H1 (cell line): ENCODE measurements around the gene LRRC74A. TPM values are rescaled to one million over a fixed set of nuclear protein-coding genes. Genes with fewer than 3 reads are reported as not detected.

ENCODE experiments used
- CTCF ChIA-PET: fragments of 300-600 bp; sonication (Branson Sonifier 250); formaldehyde crosslinking; loops from one replicate; lab custom pipeline; 2021; ENCODE audit not compliant: partially characterized antibody; lab: Charles Lee
- POLR2A ChIA-PET: fragments of 300-600 bp; sonication (Branson Sonifier 250); formaldehyde crosslinking; loops from one replicate; lab custom pipeline; 2021; ENCODE audit warnings: inconsistent platforms; ENCODE audit not compliant: partially characterized antibody; lab: Charles Lee
- DNase-seq, 2 experiments: peaks; one replicate each; pipeline versions ENCODE4 v3.0.0 to v3.0.0-alpha.2; 2010 to 2022; ENCODE audit warnings: low spot score in 2 of 2, low read depth in 1 of 2, mixed read lengths in 1 of 2
- FAIRE-seq: peaks from 2 replicates; lab custom pipeline; 2011; peaks lifted over from hg19 to GRCh38; lab: Jason Lieb, UNC
- H2AFZ ChIP-seq: 2 replicates; pipeline ENCODE4 v1.8.1; 2012; ENCODE audit warnings: low read length, inconsistent platforms
- H2AK5ac ChIP-seq: 2 replicates; pipeline ENCODE4 v1.6.1; 2013; ENCODE audit warnings: low read depth, low read length
- H2BK120ac ChIP-seq: replicated peaks from 2 replicates; pipeline ENCODE3; 2013; ENCODE audit warnings: low read depth, low read length, inconsistent platforms
- H2BK12ac ChIP-seq: 2 replicates; pipeline ENCODE4 v1.6.1; 2013; ENCODE audit warnings: low read depth, low read length
- H2BK15ac ChIP-seq: 2 replicates; pipeline ENCODE4 v1.6.1; 2013; ENCODE audit warnings: low read length
- H2BK20ac ChIP-seq: 2 replicates; pipeline ENCODE4 v1.6.1; 2013; ENCODE audit warnings: low read length
- H2BK5ac ChIP-seq: 2 replicates; pipeline ENCODE4 v1.6.1; 2013; ENCODE audit warnings: low read depth, low read length
- H3K14ac ChIP-seq: 2 replicates; pipeline ENCODE4 v1.6.1; 2013; ENCODE audit warnings: inconsistent platforms; ENCODE audit not compliant: insufficient read length
- H3K18ac ChIP-seq: 2 replicates; pipeline ENCODE4 v1.6.1; 2013; ENCODE audit warnings: low read length; ENCODE audit errors: extremely low read depth
- H3K23ac ChIP-seq: 2 replicates; pipeline ENCODE4 v1.6.1; 2013; ENCODE audit warnings: inconsistent platforms; ENCODE audit not compliant: insufficient read length
- H3K23me2 ChIP-seq: 2 replicates; pipeline ENCODE4 v1.6.1; 2013; ENCODE audit warnings: low read depth, low read length
- H3K27ac ChIP-seq: 2 replicates; pipeline ENCODE4 v1.6.1; 2011; ENCODE audit warnings: low read depth, low read length, inconsistent platforms
- H3K27me3 ChIP-seq, 4 experiments: replicated peaks in 1 of 4; 1 replicate in 1 of 4; 2 replicates in 3 of 4; pipeline versions ENCODE4 v1.6.1 to v1.8.1; 2011 to 2013; ENCODE audit warnings: low read length in 3 of 4, mild to moderate bottlenecking in 3 of 4, inconsistent platforms in 2 of 4, mixed read lengths in 2 of 4, moderate library complexity in 1 of 4; ENCODE audit not compliant: control insufficient read depth in 3 of 4, insufficient read depth in 3 of 4; ENCODE audit errors: extremely low read depth in 1 of 4
- H3K36me3 ChIP-seq, 4 experiments: 2 replicates each; pipeline versions ENCODE4 v1.6.1 to v1.8.1; 2011 to 2013; ENCODE audit warnings: mild to moderate bottlenecking in 4 of 4, low read length in 3 of 4, moderate library complexity in 2 of 4, control low read depth in 1 of 4, inconsistent platforms in 1 of 4; ENCODE audit not compliant: insufficient read depth in 4 of 4, control insufficient read depth in 2 of 4
- H3K4ac ChIP-seq: replicated peaks from 2 replicates; pipeline ENCODE3; 2013; ENCODE audit warnings: low read length, low read depth, mixed read lengths, inconsistent platforms; ENCODE audit not compliant: insufficient read length
- H3K4me1 ChIP-seq, 4 experiments: replicated peaks in 1 of 4; 1 replicate in 1 of 4; 2 replicates in 3 of 4; pipeline versions ENCODE4 v1.6.1 to v1.8.1; 2011 to 2013; ENCODE audit warnings: low read length in 3 of 4, inconsistent platforms in 2 of 4, mixed read lengths in 1 of 4; ENCODE audit not compliant: insufficient read depth in 4 of 4, control insufficient read depth in 3 of 4
- H3K4me2 ChIP-seq, 2 experiments: 2 replicates each; pipeline versions ENCODE4 v1.6.1 to v1.8.1; 2011 to 2013; ENCODE audit warnings: low read depth in 2 of 2, low read length in 2 of 2, control low read depth in 1 of 2, inconsistent platforms in 1 of 2, mild to moderate bottlenecking in 1 of 2; ENCODE audit not compliant: insufficient read depth in 1 of 2
- H3K4me3 ChIP-seq, 4 experiments: fragments of 200-600, 300-600 bp in 1 of 4; sonication (generic), shearing (Covaris generic), sonication (Bioruptor Twin) in 1 of 4; 2 replicates each; pipeline versions ENCODE4 v1.5.1 to v1.8.1; 2011 to 2016; ENCODE audit warnings: low read length in 4 of 4, low read depth in 3 of 4, control low read depth in 2 of 4, inconsistent platforms in 2 of 4, mild to moderate bottlenecking in 2 of 4, mixed read lengths in 1 of 4, moderate library complexity in 1 of 4; ENCODE audit not compliant: insufficient read depth in 2 of 4; ENCODE audit errors: extremely low read depth in 1 of 4
- H3K56ac ChIP-seq: replicated peaks from 2 replicates; pipeline ENCODE3; 2013; ENCODE audit warnings: low read depth, mild to moderate bottlenecking, mixed read lengths, low read length, inconsistent platforms; ENCODE audit not compliant: insufficient read length
- H3K79me1 ChIP-seq: 2 replicates; pipeline ENCODE4 v1.6.1; 2013; ENCODE audit warnings: low read depth, low read length, control low read depth
- H3K79me2 ChIP-seq, 2 experiments: 2 replicates each; pipeline versions ENCODE4 v1.6.1 to v1.8.1; 2012 to 2013; ENCODE audit warnings: low read length in 2 of 2, mild to moderate bottlenecking in 2 of 2, inconsistent platforms in 1 of 2; ENCODE audit not compliant: insufficient read depth in 2 of 2, control insufficient read depth in 1 of 2
- H3K9ac ChIP-seq, 4 experiments: replicated peaks in 1 of 4; 1 replicate in 1 of 4; 2 replicates in 3 of 4; pipeline versions ENCODE4 v1.6.1 to v1.8.1; 2011 to 2013; ENCODE audit warnings: low read depth in 3 of 4, low read length in 3 of 4, control low read depth in 2 of 4, mild to moderate bottlenecking in 2 of 4, moderate library complexity in 2 of 4, inconsistent platforms in 1 of 4; ENCODE audit errors: extremely low read depth in 1 of 4
- H3K9me3 ChIP-seq, 2 experiments: 2 replicates each; pipeline versions ENCODE4 v1.6.1 to v1.8.1; 2012 to 2013; ENCODE audit warnings: mild to moderate bottlenecking in 2 of 2, moderate library complexity in 2 of 2, control low read depth in 1 of 2, inconsistent platforms in 1 of 2, low read depth in 1 of 2, low read length in 1 of 2, mixed read lengths in 1 of 2; ENCODE audit not compliant: insufficient read depth in 2 of 2
- H4K20me1 ChIP-seq, 2 experiments: replicated peaks in 1 of 2; 2 replicates each; pipeline versions ENCODE3 to v1.8.1; 2011 to 2013; ENCODE audit warnings: inconsistent platforms in 2 of 2, low read length in 2 of 2, mild to moderate bottlenecking in 1 of 2; ENCODE audit not compliant: insufficient read depth in 2 of 2, control insufficient read depth in 1 of 2
- H4K5ac ChIP-seq: 2 replicates; pipeline ENCODE4 v1.6.1; 2013; ENCODE audit warnings: low read length, low read depth, mixed read lengths, inconsistent platforms; ENCODE audit not compliant: insufficient read length
- H4K8ac ChIP-seq: 2 replicates; pipeline ENCODE4 v1.8.0; 2013; ENCODE audit warnings: mild to moderate bottlenecking, moderate library complexity, low read length, inconsistent platforms; ENCODE audit not compliant: insufficient read depth; ENCODE audit errors: extremely low read depth
- H4K91ac ChIP-seq: replicated peaks from 2 replicates; pipeline ENCODE3; 2013; ENCODE audit warnings: low read length, mixed read lengths, inconsistent platforms; ENCODE audit not compliant: insufficient read length
- ATF2 ChIP-seq: IDR thresholded peaks from 2 replicates; pipeline ENCODE4 v1.6.1; 2012; ENCODE audit warnings: low read length, inconsistent platforms
- CTBP2 ChIP-seq: IDR thresholded peaks from 2 replicates; pipeline ENCODE4 v1.7.0; 2011; ENCODE audit warnings: borderline replicate concordance, mild to moderate bottlenecking, moderate library complexity, mixed read lengths, low read length; ENCODE audit not compliant: insufficient read depth, insufficient read length
- RAD21 ChIP-seq, 2 experiments: IDR thresholded peaks in 1 of 2; conservative IDR thresholded peaks in 1 of 2; 2 replicates each; pipeline ENCODE4 v1.6.1; 2011; ENCODE audit warnings: low read depth in 2 of 2, low read length in 2 of 2, improper control_type of control experiment in 1 of 2, inconsistent platforms in 1 of 2, mild to moderate bottlenecking in 1 of 2, moderate library complexity in 1 of 2
- WGBS, 2 experiments: shearing (Covaris generic) in 1 of 2; methylation state at CpG; one replicate each; pipeline versions ENCODE4 v1.1.6 to v1.1.7; 2013 to 2015; ENCODE audit warnings: low lambda C conversion rate in 2 of 2, mixed read lengths in 2 of 2, inconsistent platforms in 1 of 2, low coverage in 1 of 2, missing lambda C conversion rate in 1 of 2; ENCODE audit not compliant: insufficient replicate concordance in 2 of 2, insufficient coverage in 1 of 2, insufficient read length in 1 of 2; ENCODE audit errors: extremely low coverage in 1 of 2, missing lambda C conversion rate in 1 of 2; 5-methylcytosine and 5-hydroxymethylcytosine counted together
- polyA plus RNA-seq, 7 experiments: library from polyadenylated mRNA; depleted of rRNA in 3 of 7; stranded (reverse) in 5 of 7; unstranded in 2 of 7; fragments of >200 nt in 5 of 7; fragments of 200-250 nt in 2 of 7; gene quantifications; 1 replicate in 5 of 7; 2 replicates in 1 of 7; 4 replicates in 1 of 7; pipeline versions ENCODE4 v1.2.1 to v1.2.3, GENCODE V29; 2011 to 2013; ENCODE audit warnings: missing spikeins in 2 of 7, mixed read lengths in 2 of 7
- total RNA-seq: library from RNA; stranded (reverse); fragmentation: NEBNext Ultra II Directional; extraction: Animal tissue kit (Norgen Biotek cat#: 25700); gene quantifications from 2 replicates; pipeline ENCODE4 v1.2.1, GENCODE V29; 2021
- TF ChIP-seq, protein P1 (sequence below): IDR thresholded peaks from 2 replicates; pipeline ENCODE4 v1.6.1; 2011; ENCODE audit warnings: low read length, improper control_type of control experiment

Gene LRRC74A
- total and polyA plus RNA-seq, 2 of the 8 experiments (the other 6 are each of a cell fraction or from before 2014, with no cell fraction given) = not detected

- CTCF ChIA-PET = interaction anchor here (0.8 to 24.1 kb wide), 41 partner anchors 9 to 312 kb away, joined by 3 to 424 read pairs (median 9); no protein-coding TSS in a partner anchor
- Histone ChIP-seq H3K4me2 (peak overlapping the region in 1 of 2 experiments; percentile 27; a peak in 1 of 4 replicates), H3K27me3 (no peaks in the 10 kb centered on the region), H2BK120ac (peak overlapping the region; percentile 98), H3K36me3 (no peaks in the 10 kb centered on the region), H2AK5ac (0 out of 2 replicates have a peak overlapping the region, but pooled peaks have one; percentile 14), H3K4me3 (no peak overlapping the region), H2BK12ac (peak overlapping the region; percentile 100), H2BK20ac (peak overlapping the region; percentile 100), H4K8ac (no peak overlapping the region), H3K27ac (no peak overlapping the region), H3K56ac (no peak overlapping the region), H2AFZ (no peak overlapping the region), H3K14ac (no peak overlapping the region), H4K20me1 (no peaks in the 10 kb centered on the region), H3K79me2 (no peaks in the 10 kb centered on the region), H3K9ac (no peak overlapping the region), H3K4me1 (peaks cover 10 to 44% (median 35%) of the 10 kb centered on the region in 4 experiments), H3K23me2 (peaks cover 3% of the 10 kb centered on the region; the same call in 1 of the 2 replicates), H3K23ac (no peak overlapping the region), H2BK15ac (peak overlapping the region; percentile 97), H3K79me1 (no peaks in the 10 kb centered on the region), H2BK5ac (peak overlapping the region; percentile 86), H3K18ac (peak overlapping the region; percentile 79; the same call in 1 of the 2 replicates), H4K91ac (peak overlapping the region; percentile 95), H4K5ac (no peak overlapping the region), H3K4ac (peak overlapping the region; percentile 14), H3K9me3 (no peaks in the 10 kb centered on the region)
- WGBS, 2 experiments = 54% methylated on average over 7 of the region's 7 CpGs; no CpG with 5 or more reads in 1 of the 2 experiments
- POLR2A ChIA-PET = interaction anchor here (1.1 to 10.1 kb wide), 8 partner anchors 30 to 150 kb away, joined by 4 to 78 read pairs (median 6); partner anchors contain the start of gene IRF2BPL
- TF ChIP-seq ATF2 = no peak
- 0 out of 4 replicates have a peak, but pooled peaks of 1 of the 2 experiments have one; percentile 2 for TF ChIP-seq RAD21 (IDR thresholded peaks at IDR 0.05 in 1 of 2, conservative IDR thresholded peaks at IDR 0.05 in 1 of 2; ENCODE audit: low read depth in 2 of 2, low read length in 2 of 2)
- TF ChIP-seq CTBP2 = no peak
- TF ChIP-seq, protein P1, sequence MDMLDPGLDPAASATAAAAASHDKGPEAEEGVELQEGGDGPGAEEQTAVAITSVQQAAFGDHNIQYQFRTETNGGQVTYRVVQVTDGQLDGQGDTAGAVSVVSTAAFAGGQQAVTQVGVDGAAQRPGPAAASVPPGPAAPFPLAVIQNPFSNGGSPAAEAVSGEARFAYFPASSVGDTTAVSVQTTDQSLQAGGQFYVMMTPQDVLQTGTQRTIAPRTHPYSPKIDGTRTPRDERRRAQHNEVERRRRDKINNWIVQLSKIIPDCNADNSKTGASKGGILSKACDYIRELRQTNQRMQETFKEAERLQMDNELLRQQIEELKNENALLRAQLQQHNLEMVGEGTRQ = no peak
- DNase-seq = no peak
- no peak for FAIRE-seq
Measured at GRCh38 chr14:76917745-76918255, 91.6 kb downstream of the LRRC74A start.
